ENCODE measurements around the gene AGMAT. TPM values are rescaled to one million over a fixed set of nuclear protein-coding genes. Genes with fewer than 3 reads are reported as not detected.

Gene AGMAT
- total and polyA plus RNA-seq, 9 of the 15 experiments (the other 6 are each of a cell fraction or from before 2014, with no cell fraction given) = not detected

GRCh38 chr1:15603050-15603965 is 18.5 kb upstream of the AGMAT start (continued):
- TF ChIP-seq PBX2 (CRISPR knock-in tag; IDR thresholded peaks at IDR 0.05; ENCODE audit: low read depth) = no peak
- TF ChIP-seq PBX2 (tag; conservative IDR thresholded peaks at IDR 0.05; ENCODE audit: low read depth) = no peak
- TF ChIP-seq PRDM10 (IDR thresholded peaks at IDR 0.05; ENCODE audit: partially characterized antibody) = no peak
- TF ChIP-seq EP300 (IDR thresholded peaks at IDR 0.05; ENCODE audit: low read length) = no peak
- TF ChIP-seq ATF3 (IDR thresholded peaks at IDR 0.05) = 0 out of 2 replicates have a peak, but pooled peaks have one; percentile 20
- no peak for TF ChIP-seq ATF3 (CRISPR knock-in tag; conservative IDR thresholded peaks at IDR 0.05)
- TF ChIP-seq NFRKB (IDR thresholded peaks at IDR 0.05; ENCODE audit: low read depth) = no peak
- no peak for TF ChIP-seq KDM1A (IDR thresholded peaks at IDR 0.05)
- no peak for TF ChIP-seq PHTF2 (CRISPR knock-in tag; IDR thresholded peaks at IDR 0.05)
- TF ChIP-seq SETDB1 (IDR thresholded peaks at IDR 0.05; ENCODE audit: low read length) = no peak
- TF ChIP-seq ZNF134 (CRISPR knock-in tag; conservative IDR thresholded peaks at IDR 0.05) = no peak
- TF ChIP-seq ZNF280B (CRISPR knock-in tag; IDR thresholded peaks at IDR 0.05) = no peak
- no peak for TF ChIP-seq HLTF (IDR thresholded peaks at IDR 0.05)
- TF ChIP-seq PCBP1 (IDR thresholded peaks at IDR 0.05; ENCODE audit: low read depth, low read length, poor library complexity, severe bottlenecking) = no peak
- 0 out of 2 replicates have a peak, but pooled peaks have one; percentile 70 for TF ChIP-seq ZNF589 (CRISPR knock-in tag; IDR thresholded peaks at IDR 0.05; ENCODE audit: low read depth)
- TF ChIP-seq FOXK2 (conservative IDR thresholded peaks at IDR 0.05 in 1 of 2, IDR thresholded peaks at IDR 0.05 in 1 of 2; ENCODE audit: low read depth in 2 of 2) = peak in 1 of 2 experiments; percentile 47; a peak in 1 of 4 replicates
- TF ChIP-seq SIX5 (IDR thresholded peaks at IDR 0.05; ENCODE audit: borderline replicate concordance in 1 of 2, insufficient read depth in 1 of 2, low read depth in 1 of 2, low read length in 2 of 2) = no peak
- TF ChIP-seq HIVEP1 (CRISPR knock-in tag; IDR thresholded peaks at IDR 0.05) = no peak
- TF ChIP-seq RUNX1 (IDR thresholded peaks at IDR 0.05; ENCODE audit: low read depth) = no peak
- no peak for TF ChIP-seq KLF1 (tag; IDR thresholded peaks at IDR 0.05)

Measured in K562 (cell line).